Kidney epithelial cell (primary cell): ENCODE results near the gene KCNJ11. TPM values are rescaled to one million over a fixed set of nuclear protein-coding genes. Genes with fewer than 3 reads are reported as not detected.

Source experiments
- DNase-seq: peaks from one replicate; pipeline ENCODE4 v3.0.0-alpha.2; 2010; ENCODE audit warnings: low read depth
- H3K27me3 ChIP-seq: 2 replicates; pipeline ENCODE4 v1.6.0; 2011; ENCODE audit warnings: low read length; ENCODE audit not compliant: control insufficient read depth, insufficient read depth
- H3K36me3 ChIP-seq: 2 replicates; pipeline ENCODE4 v1.5.1; 2011; ENCODE audit warnings: low read length; ENCODE audit not compliant: control insufficient read depth, insufficient read depth
- H3K4me3 ChIP-seq: 2 replicates; pipeline ENCODE4 v1.5.1; 2011; ENCODE audit warnings: low read depth, mild to moderate bottlenecking, control low read depth, low read length
- total RNA-seq: library from RNA; depleted of rRNA; stranded (reverse); fragments of >200 nt; gene quantifications from 2 replicates; pipeline ENCODE4 v1.2.3, GENCODE V29; 2015
- TF ChIP-seq, protein P1 (sequence below): IDR thresholded peaks from 2 replicates; pipeline ENCODE4 v1.5.1; 2011; ENCODE audit warnings: mild to moderate bottlenecking, moderate library complexity, low read length, control low read depth, inconsistent platforms; ENCODE audit not compliant: insufficient read depth, poor library complexity, severe bottlenecking

Gene KCNJ11
- total RNA-seq, 1 donor from 2014 or later, result 1.3 TPM

DNA sequence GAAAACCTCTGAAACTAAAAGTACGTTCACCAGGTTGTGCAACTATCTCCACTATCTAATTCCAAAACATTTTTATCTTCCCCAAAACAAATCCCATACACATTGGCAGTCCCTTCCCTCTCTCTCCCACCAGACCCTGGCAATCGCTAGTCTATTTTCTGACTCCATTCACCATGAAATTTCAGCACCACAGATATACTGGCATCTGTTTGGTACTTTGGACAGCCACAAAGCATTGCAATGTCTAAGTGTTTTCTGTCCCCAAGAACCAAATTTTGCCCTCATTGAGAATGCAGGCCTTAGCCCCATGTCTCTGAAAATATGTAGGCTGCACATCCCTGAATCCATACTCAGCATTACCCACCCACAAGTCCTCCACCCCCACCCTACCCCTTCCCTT, 28.0 kb upstream of the KCNJ11 start:
- no peak for DNase-seq
- Histone ChIP-seq H3K27me3 (peaks cover 38% of the 10 kb centered on the region), H3K36me3 (no peaks in the 10 kb centered on the region), H3K4me3 (no peak overlapping the region)
- TF ChIP-seq, protein P1, sequence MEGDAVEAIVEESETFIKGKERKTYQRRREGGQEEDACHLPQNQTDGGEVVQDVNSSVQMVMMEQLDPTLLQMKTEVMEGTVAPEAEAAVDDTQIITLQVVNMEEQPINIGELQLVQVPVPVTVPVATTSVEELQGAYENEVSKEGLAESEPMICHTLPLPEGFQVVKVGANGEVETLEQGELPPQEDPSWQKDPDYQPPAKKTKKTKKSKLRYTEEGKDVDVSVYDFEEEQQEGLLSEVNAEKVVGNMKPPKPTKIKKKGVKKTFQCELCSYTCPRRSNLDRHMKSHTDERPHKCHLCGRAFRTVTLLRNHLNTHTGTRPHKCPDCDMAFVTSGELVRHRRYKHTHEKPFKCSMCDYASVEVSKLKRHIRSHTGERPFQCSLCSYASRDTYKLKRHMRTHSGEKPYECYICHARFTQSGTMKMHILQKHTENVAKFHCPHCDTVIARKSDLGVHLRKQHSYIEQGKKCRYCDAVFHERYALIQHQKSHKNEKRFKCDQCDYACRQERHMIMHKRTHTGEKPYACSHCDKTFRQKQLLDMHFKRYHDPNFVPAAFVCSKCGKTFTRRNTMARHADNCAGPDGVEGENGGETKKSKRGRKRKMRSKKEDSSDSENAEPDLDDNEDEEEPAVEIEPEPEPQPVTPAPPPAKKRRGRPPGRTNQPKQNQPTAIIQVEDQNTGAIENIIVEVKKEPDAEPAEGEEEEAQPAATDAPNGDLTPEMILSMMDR, result no peak

DNA sequence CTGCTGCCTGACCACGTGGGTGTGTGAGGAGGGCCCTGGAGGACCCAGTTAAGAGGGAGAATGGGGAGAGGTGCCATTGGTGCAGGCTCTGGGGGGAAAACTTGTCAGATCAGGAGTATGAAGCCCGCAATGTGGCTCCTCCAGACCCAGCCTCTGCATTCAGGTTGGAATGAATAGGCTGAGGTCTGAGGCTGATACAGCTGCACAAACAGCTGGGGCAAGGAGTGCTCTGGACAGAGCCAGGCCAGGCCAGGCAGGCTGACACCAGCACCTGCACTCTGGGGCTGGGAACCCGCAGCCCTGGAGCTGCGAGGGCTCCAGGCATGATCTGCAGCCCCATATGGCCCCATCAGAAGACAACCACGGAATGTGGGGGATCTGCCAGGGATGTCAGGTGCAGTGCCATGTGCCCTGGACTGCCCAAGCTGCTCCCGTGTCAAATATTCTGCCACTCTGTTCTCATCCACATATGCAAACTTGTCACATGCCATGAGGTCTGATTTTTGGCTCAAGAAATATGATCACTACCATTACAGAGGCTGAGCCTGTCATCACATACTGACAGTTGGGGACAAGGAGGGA, 27.2 kb upstream of the KCNJ11 start:
- TF ChIP-seq, protein P1, result no peak
- Histone ChIP-seq H3K27me3 (peaks cover 36% of the 10 kb centered on the region), H3K4me3 (no peak overlapping the region), H3K36me3 (no peaks in the 10 kb centered on the region)
- DNase-seq, result no peak

DNA sequence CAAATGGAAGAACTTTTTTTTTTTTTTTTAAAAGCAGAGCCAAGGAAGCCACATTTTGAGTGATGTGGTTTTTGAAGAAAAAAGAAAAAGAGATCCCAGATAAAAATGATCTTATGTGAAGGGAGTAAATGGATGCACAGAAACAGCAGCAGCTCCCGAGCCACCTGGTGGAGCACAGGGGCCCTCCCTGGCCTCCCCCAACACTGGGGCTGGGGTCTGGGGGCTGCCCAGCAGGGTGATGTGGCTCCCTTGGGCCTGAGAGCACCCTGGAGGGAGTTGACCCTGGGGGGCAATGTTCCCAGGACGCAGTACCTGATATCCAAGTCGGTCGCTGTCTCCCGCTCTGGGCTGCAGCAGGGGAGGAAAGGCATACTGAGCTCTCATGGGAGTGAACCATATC, 26.5 kb upstream of the KCNJ11 start:
- TF ChIP-seq, protein P1, result no peak
- peaks cover 31% of the 10 kb centered on the region for H3K27me3 ChIP-seq
- H3K4me3 ChIP-seq, result no peak overlapping the region
- no peaks in the 10 kb centered on the region for H3K36me3 ChIP-seq
- DNase-seq, result no peak

DNA sequence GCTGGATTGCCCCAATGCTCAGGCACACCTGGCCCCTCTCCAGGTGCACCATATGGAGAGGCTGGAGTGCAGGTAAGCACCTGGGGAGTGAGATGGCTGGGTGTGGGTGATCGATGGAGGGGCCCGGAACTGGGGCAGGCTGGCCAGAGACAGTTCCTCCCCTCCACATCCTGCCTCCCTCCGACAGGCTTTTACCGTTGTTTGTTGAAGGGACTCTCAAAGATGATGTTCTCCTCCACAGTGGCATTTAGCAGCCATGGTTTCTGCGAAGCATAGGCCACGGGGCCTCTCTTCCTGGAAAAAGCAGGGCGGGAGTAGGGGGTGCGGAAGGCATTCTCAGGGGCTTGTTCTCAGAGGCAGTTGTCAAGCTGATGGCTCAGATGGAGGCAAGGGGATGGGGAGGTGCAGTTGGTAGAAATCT, 25.9 kb upstream of the KCNJ11 start:
- no peaks in the 10 kb centered on the region for H3K36me3 ChIP-seq
- TF ChIP-seq, protein P1, result no peak
- no peak for DNase-seq
- H3K4me3 ChIP-seq, result no peak overlapping the region
- H3K27me3 ChIP-seq, result peaks cover 26% of the 10 kb centered on the region

DNA sequence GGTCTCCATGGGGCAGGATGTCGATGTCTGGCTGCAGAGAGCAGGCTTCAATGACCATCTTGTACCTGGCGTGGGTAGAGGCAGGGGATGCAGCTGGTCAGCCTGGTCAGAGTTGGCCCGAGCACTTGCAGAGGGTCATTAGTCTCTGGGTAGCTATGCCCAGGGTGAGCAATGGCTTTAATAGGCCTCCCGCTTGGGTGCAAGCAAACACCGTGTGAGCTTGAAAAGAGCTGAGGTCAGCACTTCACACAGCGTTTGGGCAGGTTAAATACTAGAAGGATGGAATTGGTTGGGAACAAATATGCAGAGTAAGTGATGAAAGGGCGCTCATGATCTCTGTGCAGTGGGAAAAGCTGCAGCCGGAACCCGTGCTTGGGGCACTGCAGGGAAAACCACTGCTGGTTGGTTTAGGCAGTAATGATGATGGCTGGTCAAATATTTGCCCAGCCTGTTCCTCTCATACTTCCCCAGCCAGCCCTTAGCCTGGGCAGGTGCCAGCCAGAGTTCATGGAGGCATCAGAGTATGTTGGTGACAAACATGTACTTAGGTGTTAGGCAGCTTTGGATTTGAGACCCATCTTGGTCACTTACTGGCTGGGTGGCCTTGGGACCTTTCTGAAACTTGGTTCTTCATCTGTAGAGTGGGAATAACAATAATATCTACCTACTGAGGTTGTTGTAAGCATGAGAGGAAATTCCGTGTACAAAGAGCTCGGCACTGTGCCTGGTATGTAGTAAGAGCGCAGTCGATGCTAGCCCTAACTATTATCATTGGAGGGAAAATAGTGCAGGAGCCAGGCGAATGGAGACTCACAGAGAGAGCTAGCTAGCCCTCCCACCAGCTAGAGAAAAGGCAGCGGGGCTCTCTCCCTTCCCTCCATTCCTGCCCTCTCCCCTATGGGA, 25.2 kb upstream of the KCNJ11 start:
- Histone ChIP-seq H3K4me3 (no peak overlapping the region), H3K27me3 (peaks cover 23% of the 10 kb centered on the region), H3K36me3 (no peaks in the 10 kb centered on the region)
- TF ChIP-seq, protein P1, result no peak
- no peak for DNase-seq
